Spleen (tissue), 11 donors: ENCODE measurements around the gene GPR139. TPM values are rescaled to one million over a fixed set of nuclear protein-coding genes. Genes with fewer than 3 reads are reported as not detected.

Experiments
- DNase-seq: peaks from one replicate; pipeline ENCODE4 v3.0.0-alpha.2; 2020
- H3K27ac ChIP-seq, 8 donors: fragments of 200-600 bp; sonication (generic) in 7 of 8; 1 replicate in 4 of 8; 2 replicates in 4 of 8; pipeline versions ENCODE4 v1.5.0 to v1.8.0; 2016 to 2021; ENCODE audit warnings: inconsistent platforms in 4 of 8, mild to moderate bottlenecking in 4 of 8, moderate library complexity in 1 of 8
- H3K27me3 ChIP-seq, 7 donors: fragments of 200-600 bp; sonication (generic) in 6 of 7; replicated peaks in 1 of 7; 1 replicate in 4 of 7; 2 replicates in 3 of 7; pipeline versions ENCODE4 v1.5.0 to v1.8.0; 2016 to 2021; ENCODE audit warnings: inconsistent platforms in 3 of 7, mild to moderate bottlenecking in 1 of 7
- H3K36me3 ChIP-seq, 6 donors: fragments of 200-600 bp; sonication (generic) in 5 of 6; 1 replicate in 4 of 6; 2 replicates in 2 of 6; pipeline versions ENCODE4 v1.5.0 to v1.8.0; 2016 to 2021; ENCODE audit warnings: inconsistent platforms in 2 of 6
- H3K4me1 ChIP-seq, 6 donors: fragments of 200-600 bp; sonication (generic) in 5 of 6; 1 replicate in 3 of 6; 2 replicates in 3 of 6; pipeline versions ENCODE4 v1.5.0 to v1.8.0; 2016 to 2021; ENCODE audit warnings: inconsistent platforms in 3 of 6
- H3K4me3 ChIP-seq, 8 donors: fragments of 200-600 bp; sonication (generic) in 7 of 8; 1 replicate in 4 of 8; 2 replicates in 4 of 8; pipeline versions ENCODE4 v1.5.0 to v1.8.0; 2016 to 2021; ENCODE audit warnings: inconsistent platforms in 4 of 8, mild to moderate bottlenecking in 4 of 8, moderate library complexity in 2 of 8
- H3K9me3 ChIP-seq, 8 donors: fragments of 200-600 bp; sonication (generic) in 7 of 8; 1 replicate in 4 of 8; 2 replicates in 4 of 8; pipeline versions ENCODE4 v1.5.0 to v1.8.0; 2016 to 2021; ENCODE audit warnings: inconsistent platforms in 4 of 8
- CTCF ChIP-seq, 11 experiments: fragments of 200-600 bp in 7 of 11; fragments of 450-650 bp in 4 of 11; sonication (generic) in 4 of 11; IDR thresholded peaks in 8 of 11; conservative IDR thresholded peaks in 3 of 11; 1 replicate in 7 of 11; 2 replicates in 4 of 11; pipeline versions ENCODE4 v1.4.0 to v1.8.0; 2016 to 2021; ENCODE audit warnings: antibody characterized with exemption in 11 of 11, inconsistent platforms in 4 of 11, mild to moderate bottlenecking in 1 of 11
- POLR2A ChIP-seq, 3 donors: fragments of 450-650 bp; IDR thresholded peaks; one replicate each; pipeline ENCODE4 v1.5.1; 2017; ENCODE audit warnings: antibody characterized with exemption in 3 of 3, mild to moderate bottlenecking in 1 of 3
- POLR2AphosphoS5 ChIP-seq, 3 donors: sonication (generic); formaldehyde crosslinking; IDR thresholded peaks; one replicate each; pipeline ENCODE4 v1.5.1; 2017; ENCODE audit warnings: antibody characterized with exemption in 3 of 3
- WGBS, 5 donors: extraction: QIAGEN DNeasy Blood & Tissue Kit in 3 of 5; methylation state at CpG; one replicate each; pipeline versions ENCODE4 v1.1.5 to v1.1.7; 2013 to 2018; 5-methylcytosine and 5-hydroxymethylcytosine counted together
- intact Hi-C: fragments of 100-400 bp; cut with DNase I; formaldehyde crosslinking; loops from one replicate; pipeline ENCODE4 v1.15.0; 2023; ENCODE audit warnings: low total_unique reads
- polyA plus RNA-seq, 3 donors: library from polyadenylated mRNA; stranded (reverse); fragments of 200-250 nt; gene quantifications; one replicate each; pipeline ENCODE4 v1.2.1, GENCODE V29; 2013
- total RNA-seq, 7 donors: library from RNA; depleted of rRNA in 3 of 7; stranded (reverse); fragments of >200 nt in 3 of 7; fragmentation: NEBNext Ultra II Directional in 4 of 7; extraction: Animal tissue kit (Norgen Biotek cat#: 25700) in 4 of 7; gene quantifications; one replicate each; pipeline versions ENCODE4 v1.1.0 to v1.2.1, GENCODE V29; 2016 to 2021
- donor health status: healthy with polysubstance abuse.
- donor health status: DM: no; HTN: no; CAD: no; lungs with moderate emphysema.
- donor health status: DM: no; HTN: no; CAD: no.
- donor health status: Bipolar disorder and iron deficiency.
- donor health status: healthy.
- donor health status: DM: no; HTN: no; CAD: no.
- donor health status: DM: yes; HTN: yes; CAD: no.

Gene GPR139
- total and polyA plus RNA-seq, 10 donors, result not detected

- 36 to 90% (median 67%) methylated on average over 2 to 4 of the region's 4 CpGs for WGBS, 5 donors
- no peak for DNase-seq
- no peaks in the 10 kb centered on the region for H3K36me3 ChIP-seq
- H3K27me3 ChIP-seq, result peaks cover 0 to 17% (median 0%) of the 10 kb centered on the region in 7 donors
- H3K27ac ChIP-seq, result no peak overlapping the region
- peaks cover 0 to 5% (median 0%) of the 10 kb centered on the region in 8 donors for H3K9me3 ChIP-seq
- TF ChIP-seq CTCF (IDR thresholded peaks at IDR 0.05 in 8 of 11, conservative IDR thresholded peaks at IDR 0.05 in 3 of 11) (no peak), POLR2A (IDR thresholded peaks at IDR 0.05) (no peak), POLR2AphosphoS5 (IDR thresholded peaks at IDR 0.05) (no peak)
- H3K4me1 ChIP-seq, result no peaks in the 10 kb centered on the region
- intact Hi-C loops, result no loop called here
- H3K4me3 ChIP-seq, result no peak overlapping the region
Measured at GRCh38 chr16:20040011-20040410, 33.7 kb downstream of the GPR139 start.

- WGBS, 5 donors, result 77 to 88% (median 82%) methylated on average over 3 of the region's 3 CpGs
- H3K4me3 ChIP-seq, result no peak overlapping the region
- H3K4me1 ChIP-seq, result no peaks in the 10 kb centered on the region
- H3K36me3 ChIP-seq, result no peaks in the 10 kb centered on the region
- no peak for DNase-seq
- H3K9me3 ChIP-seq, result no peaks in the 10 kb centered on the region
- intact Hi-C loops, result no loop called here
- H3K27me3 ChIP-seq, result peaks cover 0 to 13% (median 0%) of the 10 kb centered on the region in 7 donors
- no peak overlapping the region for H3K27ac ChIP-seq
- TF ChIP-seq POLR2AphosphoS5 (IDR thresholded peaks at IDR 0.05), result no peak
Measured at GRCh38 chr16:20029611-20030010, 44.1 kb downstream of the GPR139 start.

- WGBS, 5 donors, result 29 to 64% (median 53%) methylated on average over 2 of the region's 2 CpGs
- TF ChIP-seq POLR2AphosphoS5 (IDR thresholded peaks at IDR 0.05) (no peak), CTCF (IDR thresholded peaks at IDR 0.05 in 8 of 11, conservative IDR thresholded peaks at IDR 0.05 in 3 of 11) (no peak), POLR2A (IDR thresholded peaks at IDR 0.05) (no peak)
- Histone ChIP-seq H3K27ac (no peak overlapping the region), H3K27me3 (peaks cover 0 to 8% (median 0%) of the 10 kb centered on the region in 7 donors), H3K36me3 (no peaks in the 10 kb centered on the region), H3K4me3 (no peak overlapping the region), H3K9me3 (no peaks in the 10 kb centered on the region), H3K4me1 (no peaks in the 10 kb centered on the region)
- intact Hi-C loops, result no loop called here
- no peak for DNase-seq
Measured at GRCh38 chr16:20026361-20027072, 47.2 kb downstream of the GPR139 start.

- no peak overlapping the region for H3K27ac ChIP-seq
- no peaks in the 10 kb centered on the region for H3K27me3 ChIP-seq
- H3K36me3 ChIP-seq, result no peaks in the 10 kb centered on the region
- peaks cover 0 to 5% (median 0%) of the 10 kb centered on the region in 8 donors for H3K9me3 ChIP-seq
- intact Hi-C loops, result no loop called here
- no peak for DNase-seq
- WGBS, 5 donors, result 2 to 19% (median 11%) methylated on average over 1 of the region's 1 CpG
- H3K4me1 ChIP-seq, result no peaks in the 10 kb centered on the region
- H3K4me3 ChIP-seq, result no peak overlapping the region
- no peak for TF ChIP-seq CTCF (IDR thresholded peaks at IDR 0.05 in 8 of 11, conservative IDR thresholded peaks at IDR 0.05 in 3 of 11)
- TF ChIP-seq POLR2A (IDR thresholded peaks at IDR 0.05), result no peak
- TF ChIP-seq POLR2AphosphoS5 (IDR thresholded peaks at IDR 0.05), result no peak
Measured at GRCh38 chr16:20023190-20023589, 50.5 kb downstream of the GPR139 start.
